HepG2 (cell line): ENCODE measurements around the gene PDE4D. TPM values are rescaled to one million over a fixed set of nuclear protein-coding genes. Genes with fewer than 3 reads are reported as not detected.

Experiments used
- ATAC-seq: fragments of 200-7000 bp; cut with Tn5 transposase; 3 replicates; pipeline ENCODE4 v1.9.1; 2020; ENCODE audit warnings: mild to moderate bottlenecking, moderate library complexity
- BruUV-seq: library from RNA; stranded (reverse); fragments of 400-500 nt; replicated peaks from 2 replicates; lab custom pipeline; 2021; lab: Mats Ljungman, UMichigan
- CTCF ChIA-PET: fragments of 300-600 bp; formaldehyde crosslinking; extraction: SDS; loops from one replicate; lab custom pipeline; 2021; ENCODE audit warnings: low total read pairs, inconsistent platforms, low intra/inter-chr PET ratio; lab: Yijun Ruan, JAX
- POLR2A ChIA-PET: fragments of 350-600 bp; sonication (Branson Sonifier 250); formaldehyde crosslinking; loops from one replicate; lab custom pipeline; 2020; ENCODE audit warnings: antibody characterized with exemption, inconsistent platforms; lab: Yijun Ruan, JAX
- DNase-seq: peaks from one replicate; pipeline ENCODE4 v3.0.0-alpha.2; 2015; ENCODE audit warnings: low spot score
- FAIRE-seq: peaks from 3 replicates; lab custom pipeline; 2011; peaks lifted over from hg19 to GRCh38; lab: Jason Lieb, UNC
- H2AFZ ChIP-seq: one replicate; pipeline ENCODE4 v1.6.1; 2011; ENCODE audit warnings: low read length, inconsistent platforms
- H3K27ac ChIP-seq: fragments of 300-600 bp; 3 replicates; pipeline ENCODE4 v1.8.0; 2011; ENCODE audit warnings: mixed run types, mild to moderate bottlenecking, mixed read lengths, low read length, inconsistent platforms; ENCODE audit not compliant: insufficient read depth; ENCODE audit errors: extremely low read length
- H3K27me3 ChIP-seq, 2 experiments: fragments of 200-600 bp in 1 of 2; 2 replicates in 1 of 2; 3 replicates in 1 of 2; pipeline versions ENCODE4 v1.6.0 to v1.8.0; 2011; ENCODE audit warnings: low read length in 2 of 2, mild to moderate bottlenecking in 2 of 2, moderate library complexity in 2 of 2, inconsistent platforms in 1 of 2; ENCODE audit not compliant: insufficient read depth in 2 of 2, control insufficient read depth in 1 of 2
- H3K36me3 ChIP-seq, 2 experiments: fragments of 200-600 bp in 1 of 2; replicated peaks in 1 of 2; 2 replicates in 1 of 2; 3 replicates in 1 of 2; pipeline versions ENCODE4 v1.5.1 to v1.8.0; 2011; ENCODE audit warnings: low read length in 2 of 2, inconsistent platforms in 1 of 2; ENCODE audit not compliant: insufficient read depth in 2 of 2, control insufficient read depth in 1 of 2
- H3K4me1 ChIP-seq: 2 replicates; pipeline ENCODE4 v1.5.1; 2012; ENCODE audit warnings: low read length, inconsistent platforms; ENCODE audit not compliant: insufficient read depth
- H3K4me2 ChIP-seq: 2 replicates; pipeline ENCODE4 v1.6.0; 2011; ENCODE audit warnings: low read depth, low read length, inconsistent platforms
- H3K4me3 ChIP-seq, 3 experiments: fragments of 200-600 bp in 1 of 3; sonication (generic), shearing (Covaris generic) in 1 of 3; replicated peaks in 1 of 3; 2 replicates each; pipeline ENCODE4 v1.5.1; 2011 to 2016; ENCODE audit warnings: low read length in 3 of 3, inconsistent platforms in 2 of 3, low read depth in 2 of 3, mild to moderate bottlenecking in 2 of 3, control low read depth in 1 of 3, mixed read lengths in 1 of 3; ENCODE audit not compliant: insufficient read depth in 1 of 3
- H3K79me2 ChIP-seq: one replicate; pipeline ENCODE4 v1.6.1; 2011; ENCODE audit warnings: low read length, inconsistent platforms; ENCODE audit not compliant: insufficient read depth
- H3K9ac ChIP-seq: 2 replicates; pipeline ENCODE4 v1.6.0; 2011; ENCODE audit warnings: mild to moderate bottlenecking, low read depth, low read length, inconsistent platforms; ENCODE audit not compliant: insufficient read depth
- H3K9me3 ChIP-seq: 2 replicates; pipeline ENCODE4 v1.5.1; 2012; ENCODE audit warnings: mild to moderate bottlenecking, low read length
- H4K20me1 ChIP-seq: 2 replicates; pipeline ENCODE4 v1.6.0; 2011; ENCODE audit warnings: inconsistent platforms, mild to moderate bottlenecking, low read length, moderate library complexity; ENCODE audit not compliant: insufficient read depth
- EEA1 ChIP-seq: sonication (generic); formaldehyde crosslinking; IDR thresholded peaks from 2 replicates; pipeline ENCODE4 v1.5.1; 2020; ENCODE audit warnings: mild to moderate bottlenecking, missing genetic modification reagents, borderline replicate concordance
- EHMT2 ChIP-seq: fragments of 200-600 bp; sonication (generic); IDR thresholded peaks from 2 replicates; pipeline ENCODE4 v1.7.0; 2017; ENCODE audit warnings: antibody characterized with exemption, low read depth, low read length, borderline replicate concordance
- FOXK2 ChIP-seq: fragments of 450-650 bp; IDR thresholded peaks from 2 replicates; pipeline ENCODE4 v1.6.1; 2016
- GATA4 ChIP-seq: sonication (generic); IDR thresholded peaks from 2 replicates; pipeline ENCODE4 v1.6.1; 2016; ENCODE audit warnings: antibody characterized with exemption, low read depth, borderline replicate concordance
- KAT2B ChIP-seq: fragments of 150-350 bp; IDR thresholded peaks from 2 replicates; pipeline ENCODE4 v1.6.1; 2014; ENCODE audit warnings: low read depth, low read length, borderline replicate concordance
- REPIN1 ChIP-seq: sonication (generic); formaldehyde crosslinking; IDR thresholded peaks from 2 replicates; pipeline ENCODE4 v1.8.0; 2022; ENCODE audit warnings: missing genetic modification reagents, low read depth, mild to moderate bottlenecking, borderline replicate concordance
- SMARCE1 ChIP-seq: fragments of 450-650 bp; IDR thresholded peaks from 2 replicates; pipeline ENCODE4 v1.6.1; 2017; ENCODE audit warnings: borderline replicate concordance
- SUZ12 ChIP-seq: fragments of 150-350 bp; IDR thresholded peaks from 2 replicates; pipeline ENCODE4 v1.6.1; 2014; ENCODE audit warnings: low read depth, low read length
- TGIF2 ChIP-seq: IDR thresholded peaks from 2 replicates; pipeline ENCODE4 v1.6.1; 2016; ENCODE audit warnings: control low read depth, missing compliant biosample characterization
- TMF1 ChIP-seq: sonication (generic); formaldehyde crosslinking; IDR thresholded peaks from 2 replicates; pipeline ENCODE4 v1.8.1; 2022; ENCODE audit warnings: low read depth, missing genetic modification reagents
- ZKSCAN8 ChIP-seq: IDR thresholded peaks from 2 replicates; pipeline ENCODE4 v1.6.1; 2016; ENCODE audit warnings: borderline replicate concordance, missing genetic modification reagents, missing compliant biosample characterization
- ZNF782 ChIP-seq: sonication (generic); formaldehyde crosslinking; IDR thresholded peaks from 2 replicates; pipeline ENCODE4 v1.4.0; 2020; ENCODE audit warnings: missing genetic modification reagents, mild to moderate bottlenecking, borderline replicate concordance
- ZSCAN20 ChIP-seq: sonication (generic); formaldehyde crosslinking; IDR thresholded peaks from 2 replicates; pipeline ENCODE4 v1.4.0; 2020; ENCODE audit warnings: missing genetic modification reagents, mild to moderate bottlenecking, borderline replicate concordance
- WGBS: methylation state at CpG from one replicate; pipeline ENCODE4 v1.1.6; 2017; ENCODE audit warnings: low lambda C conversion rate; 5-methylcytosine and 5-hydroxymethylcytosine counted together
- in situ Hi-C: cut with HindIII; loops from 2 replicates; pipeline ENCODE4 v1.10.0; 2017; ENCODE audit warnings: low pct_unique_long_range_greater_than_20kb; ENCODE audit not compliant: extremely low pct_ligation_motif_present
- intact Hi-C: fragments of 100-400 bp; cut with micrococcal nuclease; formaldehyde crosslinking; loops from one replicate; pipeline ENCODE4 v1.10.0; 2022; ENCODE audit not compliant: unreplicated experiment
- polyA plus RNA-seq, 8 experiments: library from polyadenylated mRNA; depleted of rRNA in 3 of 8; stranded (reverse) in 7 of 8; unstranded in 1 of 8; fragments of >200 nt; fragmentation: Illumina TruSeq in 4 of 8; extraction: Trizol in 4 of 8; gene quantifications; 2 replicates each; pipeline versions ENCODE4 v1.2.1 to v1.2.3, GENCODE V29; 2011 to 2016; ENCODE audit warnings: low read depth in 4 of 8, missing spikeins in 1 of 8, mixed read lengths in 1 of 8; ENCODE audit not compliant: insufficient read depth in 1 of 8
- total RNA-seq, 5 experiments: library from RNA; depleted of rRNA; stranded (reverse); fragments of >200 nt; fragmentation: Illumina TruSeq; extraction: Trizol; gene quantifications; 2 replicates each; pipeline ENCODE4 v1.2.3, GENCODE V29; 2016; ENCODE audit warnings: low read depth in 1 of 5
- TF ChIP-seq, protein P1 (sequence below), 2 experiments: IDR thresholded peaks; 2 replicates each; pipeline ENCODE4 v1.6.1; 2011 to 2012; ENCODE audit warnings: low read length in 2 of 2, borderline replicate concordance in 1 of 2, low read depth in 1 of 2, mild to moderate bottlenecking in 1 of 2, moderate library complexity in 1 of 2
- TF ChIP-seq, protein P2 (sequence below): sonication (generic); formaldehyde crosslinking; IDR thresholded peaks from 2 replicates; pipeline ENCODE4 v1.8.1; 2022; ENCODE audit warnings: mild to moderate bottlenecking, missing genetic modification reagents

Gene PDE4D
- total and polyA plus RNA-seq, 2 of the 13 experiments (the other 11 are each of a cell fraction or from before 2014, with no cell fraction given) = 7.0 to 12.2 TPM

DNA sequence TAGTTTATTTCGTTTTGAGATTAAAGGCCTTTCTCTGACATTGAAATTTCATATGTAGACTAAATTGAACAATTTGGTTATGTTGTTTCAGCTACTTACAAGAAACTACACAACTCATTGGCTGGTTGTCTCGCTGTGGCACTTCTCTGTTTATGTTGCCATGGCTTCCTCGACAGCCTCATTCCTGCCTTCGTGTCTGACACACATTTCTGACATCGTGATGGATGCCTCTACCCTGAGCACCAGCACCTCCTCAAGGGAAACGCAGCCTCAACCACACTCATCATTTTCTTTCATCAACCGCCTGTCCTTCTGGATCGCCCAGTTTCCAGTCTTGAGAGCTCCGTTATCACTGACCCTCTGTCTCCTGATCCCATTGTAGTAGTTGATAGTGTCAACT, 562.8 kb downstream of the PDE4D start:
- H3K36me3 ChIP-seq = no peaks in the 10 kb centered on the region
- 36% methylated on average over 9 of the region's 9 CpGs for WGBS
- ATAC-seq = no peak
- no peaks in the 10 kb centered on the region for H3K79me2 ChIP-seq
- no TSS peak for BruUV-seq
- no peak for FAIRE-seq
- CTCF ChIA-PET = no interaction called here
- H3K27me3 ChIP-seq = no peaks in the 10 kb centered on the region
- DNase-seq = no peak
- no peak overlapping the region for H3K4me2 ChIP-seq
- H3K9me3 ChIP-seq = no peaks in the 10 kb centered on the region
- no peaks in the 10 kb centered on the region for H4K20me1 ChIP-seq
- H2AFZ ChIP-seq = no peak overlapping the region
- H3K9ac ChIP-seq = no peak overlapping the region
- H3K4me1 ChIP-seq = no peaks in the 10 kb centered on the region
- TF ChIP-seq SMARCE1 (no peak), ZSCAN20 (CRISPR knock-in tag) (no peak), ZNF782 (CRISPR knock-in tag) (no peak), GATA4 (no peak), ZKSCAN8 (CRISPR knock-in tag) (no peak), FOXK2 (no peak), EHMT2 (no peak)
- intact Hi-C loops (no loop called here), in situ Hi-C loops (no loop called here)
- H3K27ac ChIP-seq = no peak overlapping the region
- POLR2A ChIA-PET = no interaction called here
- H3K4me3 ChIP-seq = no peak overlapping the region

DNA sequence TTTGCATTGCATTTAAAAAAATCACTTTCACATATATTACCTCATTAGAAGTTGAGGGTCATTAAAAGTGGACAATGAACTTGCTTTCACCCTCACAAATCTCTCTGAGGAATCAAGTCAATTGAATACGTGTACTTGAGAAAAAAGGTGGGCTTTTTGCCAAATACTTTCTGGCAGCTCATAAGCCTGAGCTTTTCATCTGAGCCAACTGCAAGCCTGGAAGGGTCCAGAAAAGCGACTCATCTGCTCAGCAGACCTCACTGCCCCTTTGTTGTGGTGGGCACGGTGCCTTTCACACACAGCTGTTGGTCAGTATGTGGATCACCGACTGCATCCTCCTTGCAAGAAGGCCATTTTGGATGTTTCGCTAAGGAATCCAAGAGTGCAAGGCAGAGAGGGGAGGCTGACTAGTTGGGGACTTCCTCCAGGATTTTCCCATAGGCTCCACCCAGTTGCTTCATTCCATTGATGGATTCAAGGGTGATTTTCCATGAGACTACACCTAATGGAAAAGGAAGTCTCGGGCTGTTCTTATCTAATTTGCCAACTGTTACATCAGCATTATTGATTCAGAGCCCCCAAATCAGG, 564.7 kb downstream of the PDE4D start:
- POLR2A ChIA-PET = no interaction called here
- in situ Hi-C loops = no loop called here
- no peak overlapping the region for H3K4me3 ChIP-seq
- intact Hi-C loops = no loop called here
- BruUV-seq = no TSS peak
- TF ChIP-seq TGIF2 (CRISPR knock-in tag) (no peak), TMF1 (CRISPR knock-in tag) (no peak), SUZ12 (no peak), KAT2B (no peak), EEA1 (no peak), REPIN1 (CRISPR knock-in tag) (no peak)
- TF ChIP-seq, protein P1, sequence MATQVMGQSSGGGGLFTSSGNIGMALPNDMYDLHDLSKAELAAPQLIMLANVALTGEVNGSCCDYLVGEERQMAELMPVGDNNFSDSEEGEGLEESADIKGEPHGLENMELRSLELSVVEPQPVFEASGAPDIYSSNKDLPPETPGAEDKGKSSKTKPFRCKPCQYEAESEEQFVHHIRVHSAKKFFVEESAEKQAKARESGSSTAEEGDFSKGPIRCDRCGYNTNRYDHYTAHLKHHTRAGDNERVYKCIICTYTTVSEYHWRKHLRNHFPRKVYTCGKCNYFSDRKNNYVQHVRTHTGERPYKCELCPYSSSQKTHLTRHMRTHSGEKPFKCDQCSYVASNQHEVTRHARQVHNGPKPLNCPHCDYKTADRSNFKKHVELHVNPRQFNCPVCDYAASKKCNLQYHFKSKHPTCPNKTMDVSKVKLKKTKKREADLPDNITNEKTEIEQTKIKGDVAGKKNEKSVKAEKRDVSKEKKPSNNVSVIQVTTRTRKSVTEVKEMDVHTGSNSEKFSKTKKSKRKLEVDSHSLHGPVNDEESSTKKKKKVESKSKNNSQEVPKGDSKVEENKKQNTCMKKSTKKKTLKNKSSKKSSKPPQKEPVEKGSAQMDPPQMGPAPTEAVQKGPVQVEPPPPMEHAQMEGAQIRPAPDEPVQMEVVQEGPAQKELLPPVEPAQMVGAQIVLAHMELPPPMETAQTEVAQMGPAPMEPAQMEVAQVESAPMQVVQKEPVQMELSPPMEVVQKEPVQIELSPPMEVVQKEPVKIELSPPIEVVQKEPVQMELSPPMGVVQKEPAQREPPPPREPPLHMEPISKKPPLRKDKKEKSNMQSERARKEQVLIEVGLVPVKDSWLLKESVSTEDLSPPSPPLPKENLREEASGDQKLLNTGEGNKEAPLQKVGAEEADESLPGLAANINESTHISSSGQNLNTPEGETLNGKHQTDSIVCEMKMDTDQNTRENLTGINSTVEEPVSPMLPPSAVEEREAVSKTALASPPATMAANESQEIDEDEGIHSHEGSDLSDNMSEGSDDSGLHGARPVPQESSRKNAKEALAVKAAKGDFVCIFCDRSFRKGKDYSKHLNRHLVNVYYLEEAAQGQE (IDR thresholded peaks at IDR 0.05; ENCODE audit: borderline replicate concordance in 1 of 2, low read depth in 1 of 2, low read length in 2 of 2) = no peak
- TF ChIP-seq, protein P2, sequence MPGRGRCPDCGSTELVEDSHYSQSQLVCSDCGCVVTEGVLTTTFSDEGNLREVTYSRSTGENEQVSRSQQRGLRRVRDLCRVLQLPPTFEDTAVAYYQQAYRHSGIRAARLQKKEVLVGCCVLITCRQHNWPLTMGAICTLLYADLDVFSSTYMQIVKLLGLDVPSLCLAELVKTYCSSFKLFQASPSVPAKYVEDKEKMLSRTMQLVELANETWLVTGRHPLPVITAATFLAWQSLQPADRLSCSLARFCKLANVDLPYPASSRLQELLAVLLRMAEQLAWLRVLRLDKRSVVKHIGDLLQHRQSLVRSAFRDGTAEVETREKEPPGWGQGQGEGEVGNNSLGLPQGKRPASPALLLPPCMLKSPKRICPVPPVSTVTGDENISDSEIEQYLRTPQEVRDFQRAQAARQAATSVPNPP (CRISPR knock-in tag) = no peak
- TF ChIP-seq, all 625 proteins: peak for 0
- CTCF ChIA-PET = no interaction called here
- WGBS = 75% methylated on average over 5 of the region's 6 CpGs
- FAIRE-seq (no peak), DNase-seq (no peak), ATAC-seq (no peak)
- Histone ChIP-seq H3K4me2 (no peak overlapping the region), H3K27ac (no peak overlapping the region), H3K36me3 (no peaks in the 10 kb centered on the region), H3K4me1 (peaks cover 12% of the 10 kb centered on the region), H2AFZ (no peak overlapping the region), H3K9me3 (no peaks in the 10 kb centered on the region), H3K79me2 (no peaks in the 10 kb centered on the region), H3K9ac (no peak overlapping the region), H3K27me3 (no peaks in the 10 kb centered on the region), H4K20me1 (no peaks in the 10 kb centered on the region)
